LHCN-M2 (cell line): ENCODE measurements around the gene CABCOCO1. TPM values are rescaled to one million over a fixed set of nuclear protein-coding genes. Genes with fewer than 3 reads are reported as not detected.

Source experiments
- DNase-seq: peaks from one replicate; pipeline ENCODE4 v3.0.0-alpha.2; 2012; ENCODE audit warnings: low read depth
- polyA plus RNA-seq: library from polyadenylated mRNA; unstranded; fragments of >200 nt; gene quantifications from one replicate; pipeline ENCODE4 v1.2.1, GENCODE V29; 2012; ENCODE audit warnings: missing spikeins
- total RNA-seq: library from RNA; depleted of rRNA; stranded (reverse); fragments of >200 nt; gene quantifications from 2 replicates; pipeline ENCODE4 v1.2.3, GENCODE V29; 2014; rRNA removed

The CABCOCO1 gene
- 0.40 TPM in 1 of 2 replicates, not detected in the other for total RNA-seq
- polyA plus RNA-seq: 0.30 TPM

GRCh38 chr10:61662794-61663259 is at the start of gene CABCOCO1:
TSS of gene CABCOCO1 (plus strand) at chr10:61662929. CDS start at chr10:61662973, 44 bp downstream.
- DNase-seq: peak; percentile 58

- DNase-seq: no peak
Measured at GRCh38 chr10:61613665-61614064, 49.1 kb upstream of the CABCOCO1 start.

GRCh38 chr10:61616611-61617010 is 46.1 kb upstream of the CABCOCO1 start:
- DNase-seq: no peak

GRCh38 chr10:61617180-61617579 is 45.5 kb upstream of the CABCOCO1 start:
- DNase-seq: no peak

- no peak for DNase-seq
Measured at GRCh38 chr10:61617586-61617985, 45.1 kb upstream of the CABCOCO1 start.

GRCh38 chr10:61618388-61618961 is 44.3 kb upstream of the CABCOCO1 start:
- no peak for DNase-seq

- no peak for DNase-seq
Measured at GRCh38 chr10:61620506-61620905, 42.2 kb upstream of the CABCOCO1 start.

GRCh38 chr10:61621605-61622051 is 41.1 kb upstream of the CABCOCO1 start:
- no peak for DNase-seq

- peak; percentile 64 for DNase-seq
Measured at GRCh38 chr10:61623161-61623560, 39.6 kb upstream of the CABCOCO1 start.

- no peak for DNase-seq
Measured at GRCh38 chr10:61626209-61626608, 36.5 kb upstream of the CABCOCO1 start.

- no peak for DNase-seq
Measured at GRCh38 chr10:61627266-61627665, 35.5 kb upstream of the CABCOCO1 start.

- DNase-seq: peak; percentile 69
Measured at GRCh38 chr10:61628151-61628874, 34.4 kb upstream of the CABCOCO1 start.

- peak; percentile 85 for DNase-seq
Measured at GRCh38 chr10:61628875-61629513, 33.7 kb upstream of the CABCOCO1 start.

GRCh38 chr10:61629576-61629975 is 33.2 kb upstream of the CABCOCO1 start:
- DNase-seq: no peak

GRCh38 chr10:61632057-61632670 is 30.6 kb upstream of the CABCOCO1 start:
- no peak for DNase-seq

GRCh38 chr10:61633665-61634064 is 29.1 kb upstream of the CABCOCO1 start:
- DNase-seq: peak; percentile 63

GRCh38 chr10:61634746-61635145 is 28.0 kb upstream of the CABCOCO1 start:
- DNase-seq: peak; percentile 75

GRCh38 chr10:61635471-61635870 is 27.3 kb upstream of the CABCOCO1 start:
- no peak for DNase-seq

- peak; percentile 34 for DNase-seq
Measured at GRCh38 chr10:61635932-61636331, 26.8 kb upstream of the CABCOCO1 start.

- DNase-seq: no peak
Measured at GRCh38 chr10:61639952-61640351, 22.8 kb upstream of the CABCOCO1 start.

GRCh38 chr10:61640856-61641255 is 21.9 kb upstream of the CABCOCO1 start:
- no peak for DNase-seq

GRCh38 chr10:61642150-61642571 is 20.6 kb upstream of the CABCOCO1 start:
- no peak for DNase-seq
